MM.1S (cell line): ENCODE results near the gene BTBD9.

Source experiments
- DNase-seq: peaks from one replicate; pipeline ENCODE4 v3.0.0-alpha.2; 2015
- H2AFZ ChIP-seq: fragments of 300-600 bp; sonication (generic); 2 replicates; pipeline ENCODE4 v1.6.0; 2016; ENCODE audit warnings: antibody characterized with exemption, low read length
- H3F3A ChIP-seq: fragments of 300-600 bp; sonication (generic); 2 replicates; pipeline ENCODE4 v1.6.1; 2016; ENCODE audit warnings: mild to moderate bottlenecking, antibody characterized with exemption, low read length, moderate library complexity, mixed read lengths; ENCODE audit not compliant: insufficient read depth
- H3K27ac ChIP-seq: fragments of 300-600 bp; sonication (generic); 2 replicates; pipeline ENCODE4 v1.5.1; 2016; ENCODE audit warnings: mild to moderate bottlenecking, low read length
- H3K27me3 ChIP-seq: fragments of 300-600 bp; sonication (generic); replicated peaks from 2 replicates; pipeline ENCODE4 v1.6.0; 2016; ENCODE audit warnings: low read length; ENCODE audit not compliant: insufficient read depth
- H3K36me3 ChIP-seq: fragments of 300-600 bp; sonication (generic); replicated peaks from 2 replicates; pipeline ENCODE4 v1.6.1; 2016; ENCODE audit warnings: mild to moderate bottlenecking, low read length, mixed read lengths; ENCODE audit not compliant: insufficient read depth
- H3K4me1 ChIP-seq: fragments of 300-600 bp; sonication (generic); 2 replicates; pipeline ENCODE4 v1.6.1; 2016; ENCODE audit warnings: low read length, mixed read lengths
- H3K4me2 ChIP-seq: fragments of 300-600 bp; sonication (generic); 2 replicates; pipeline ENCODE4 v1.6.0; 2016; ENCODE audit warnings: low read depth, low read length
- H3K4me3 ChIP-seq: fragments of 300-600 bp; sonication (generic); 2 replicates; pipeline ENCODE4 v1.5.1; 2016; ENCODE audit warnings: low read length, mixed read lengths
- H3K79me2 ChIP-seq: fragments of 300-600 bp; sonication (generic); 2 replicates; pipeline ENCODE4 v1.6.1; 2016; ENCODE audit warnings: mixed run types, low read length, mixed read lengths
- H3K9ac ChIP-seq: fragments of 300-600 bp; sonication (generic); 2 replicates; pipeline ENCODE4 v1.6.1; 2016; ENCODE audit warnings: low read length, mixed read lengths
- H3K9me2 ChIP-seq: fragments of 300-600 bp; sonication (generic); replicated peaks from 2 replicates; pipeline ENCODE4 v1.6.1; 2016; ENCODE audit warnings: mild to moderate bottlenecking, low read length, mixed read lengths; ENCODE audit not compliant: insufficient read depth
- H3K9me3 ChIP-seq: fragments of 300-600 bp; sonication (generic); replicated peaks from 2 replicates; pipeline ENCODE4 v1.6.1; 2016; ENCODE audit warnings: mild to moderate bottlenecking, low read length, mixed read lengths; ENCODE audit not compliant: insufficient read depth
- H4K20me1 ChIP-seq: fragments of 300-600 bp; sonication (generic); 2 replicates; pipeline ENCODE4 v1.6.1; 2016; ENCODE audit warnings: mild to moderate bottlenecking, low read length, moderate library complexity, mixed read lengths; ENCODE audit not compliant: insufficient read depth
- EZH2 ChIP-seq: fragments of 300-600 bp; sonication (generic); optimal IDR thresholded peaks from 2 replicates; pipeline ENCODE3; 2017; ENCODE audit warnings: low read depth, mild to moderate bottlenecking, antibody characterized with exemption, low read length, mixed read lengths
- EZH2phosphoT487 ChIP-seq: fragments of 300-600 bp; sonication (generic); IDR thresholded peaks from 2 replicates; pipeline ENCODE4 v1.6.1; 2018; ENCODE audit warnings: antibody characterized with exemption, low read length
- TF ChIP-seq, protein P1 (sequence below): fragments of 300-600 bp; sonication (generic); IDR thresholded peaks from 2 replicates; pipeline ENCODE4 v1.5.1; 2016; ENCODE audit warnings: antibody characterized with exemption, low read length, mixed read lengths

Gene BTBD9

GRCh38 chr6:38191418-38191817, 448.3 kb downstream of the BTBD9 start:
- Histone ChIP-seq H4K20me1 (no peaks in the 10 kb centered on the region), H3K27ac (no peak overlapping the region), H3K9me3 (no peaks in the 10 kb centered on the region), H3K79me2 (no peaks in the 10 kb centered on the region), H3K4me2 (no peak overlapping the region), H3F3A (no peaks in the 10 kb centered on the region), H3K9ac (no peak overlapping the region), H3K36me3 (no peaks in the 10 kb centered on the region), H2AFZ (no peak overlapping the region), H3K9me2 (no peaks in the 10 kb centered on the region), H3K4me1 (no peaks in the 10 kb centered on the region), H3K27me3 (no peaks in the 10 kb centered on the region), H3K4me3 (no peak overlapping the region)
- DNase-seq, result no peak
- TF ChIP-seq EZH2phosphoT487 (no peak), EZH2 (no peak)
- TF ChIP-seq, protein P1, sequence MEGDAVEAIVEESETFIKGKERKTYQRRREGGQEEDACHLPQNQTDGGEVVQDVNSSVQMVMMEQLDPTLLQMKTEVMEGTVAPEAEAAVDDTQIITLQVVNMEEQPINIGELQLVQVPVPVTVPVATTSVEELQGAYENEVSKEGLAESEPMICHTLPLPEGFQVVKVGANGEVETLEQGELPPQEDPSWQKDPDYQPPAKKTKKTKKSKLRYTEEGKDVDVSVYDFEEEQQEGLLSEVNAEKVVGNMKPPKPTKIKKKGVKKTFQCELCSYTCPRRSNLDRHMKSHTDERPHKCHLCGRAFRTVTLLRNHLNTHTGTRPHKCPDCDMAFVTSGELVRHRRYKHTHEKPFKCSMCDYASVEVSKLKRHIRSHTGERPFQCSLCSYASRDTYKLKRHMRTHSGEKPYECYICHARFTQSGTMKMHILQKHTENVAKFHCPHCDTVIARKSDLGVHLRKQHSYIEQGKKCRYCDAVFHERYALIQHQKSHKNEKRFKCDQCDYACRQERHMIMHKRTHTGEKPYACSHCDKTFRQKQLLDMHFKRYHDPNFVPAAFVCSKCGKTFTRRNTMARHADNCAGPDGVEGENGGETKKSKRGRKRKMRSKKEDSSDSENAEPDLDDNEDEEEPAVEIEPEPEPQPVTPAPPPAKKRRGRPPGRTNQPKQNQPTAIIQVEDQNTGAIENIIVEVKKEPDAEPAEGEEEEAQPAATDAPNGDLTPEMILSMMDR, result no peak

- Histone ChIP-seq H3K27me3 (no peaks in the 10 kb centered on the region), H3F3A (no peaks in the 10 kb centered on the region), H3K4me1 (no peaks in the 10 kb centered on the region), H3K27ac (no peak overlapping the region), H3K4me3 (no peak overlapping the region), H2AFZ (no peak overlapping the region), H3K4me2 (no peak overlapping the region), H3K9ac (no peak overlapping the region), H3K9me3 (no peaks in the 10 kb centered on the region), H3K36me3 (no peaks in the 10 kb centered on the region), H4K20me1 (no peaks in the 10 kb centered on the region), H3K9me2 (no peaks in the 10 kb centered on the region), H3K79me2 (no peaks in the 10 kb centered on the region)
- no peak for DNase-seq
- TF ChIP-seq EZH2phosphoT487 (no peak), EZH2 (no peak)
- TF ChIP-seq, protein P1, result no peak
Measured at GRCh38 chr6:38188677-38189335, 450.9 kb downstream of the BTBD9 start.

DNA sequence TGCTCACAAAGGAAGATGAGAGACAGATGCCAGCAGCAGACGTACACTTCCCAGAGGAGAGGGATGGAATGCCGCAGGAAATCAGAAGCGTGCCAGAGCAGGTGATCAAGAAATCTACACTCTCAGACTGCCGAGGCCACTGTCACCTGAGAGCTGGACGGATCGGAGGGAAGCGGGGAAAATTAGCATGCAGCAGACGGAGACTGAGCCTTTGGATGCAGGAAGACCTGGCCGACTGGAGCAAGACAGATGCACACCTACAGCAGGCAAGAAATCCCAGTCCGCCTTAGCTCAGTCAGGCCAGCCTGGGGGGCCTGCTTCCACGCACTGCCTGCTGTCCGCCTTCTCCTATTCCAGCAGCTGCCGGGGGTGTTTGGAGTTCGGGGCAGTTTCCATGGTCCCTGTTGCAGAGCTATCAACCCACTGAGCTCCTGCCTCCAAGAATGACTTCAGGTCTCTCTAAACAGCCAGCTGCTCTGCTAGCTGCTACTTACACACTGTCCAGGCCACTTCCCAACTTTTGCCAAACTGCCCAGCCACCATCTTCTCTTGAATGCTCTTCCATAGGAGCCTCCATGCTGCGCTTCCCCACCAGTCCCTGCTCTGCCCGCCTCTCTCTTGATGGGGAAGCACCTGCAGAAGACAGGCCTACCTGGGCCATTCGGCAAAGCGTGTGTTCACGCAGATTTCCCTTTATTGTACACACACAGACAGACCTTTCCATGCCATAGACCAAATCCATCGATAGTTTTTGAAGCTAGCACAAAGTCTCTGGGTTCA, 451.7 kb downstream of the BTBD9 start:
- Histone ChIP-seq H3K27ac (no peak overlapping the region), H3K9me3 (no peaks in the 10 kb centered on the region), H3K27me3 (no peaks in the 10 kb centered on the region), H3K36me3 (no peaks in the 10 kb centered on the region), H2AFZ (no peak overlapping the region), H3F3A (no peaks in the 10 kb centered on the region), H4K20me1 (no peaks in the 10 kb centered on the region), H3K4me1 (no peaks in the 10 kb centered on the region), H3K9me2 (no peaks in the 10 kb centered on the region), H3K79me2 (no peaks in the 10 kb centered on the region), H3K4me3 (no peak overlapping the region), H3K9ac (no peak overlapping the region), H3K4me2 (no peak overlapping the region)
- no peak for DNase-seq
- TF ChIP-seq EZH2 (no peak), EZH2phosphoT487 (no peak)

DNA sequence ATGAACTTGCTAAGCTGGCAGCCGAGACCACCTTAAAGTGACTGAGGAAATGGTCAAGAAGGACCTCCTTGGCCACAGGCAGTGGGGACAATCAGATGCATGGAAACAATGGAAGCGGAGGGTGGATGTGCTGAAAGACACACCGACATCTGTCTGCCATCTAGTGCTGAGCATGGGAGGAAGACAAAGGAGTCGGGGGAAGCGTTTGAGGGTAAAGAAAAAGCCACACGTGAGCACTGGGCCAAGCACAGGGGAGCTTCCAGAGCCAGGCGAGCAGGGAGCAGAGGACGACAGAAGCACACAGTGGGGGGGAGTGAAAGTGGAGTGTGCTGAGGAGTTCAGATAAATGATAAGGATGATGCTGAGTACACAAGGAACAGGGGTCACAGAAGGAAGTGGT, 452.4 kb downstream of the BTBD9 start:
- no peak for TF ChIP-seq EZH2phosphoT487
- TF ChIP-seq EZH2, result no peak
- TF ChIP-seq, protein P1, result no peak
- no peak overlapping the region for H3K9ac ChIP-seq
- no peaks in the 10 kb centered on the region for H3K27me3 ChIP-seq
- no peaks in the 10 kb centered on the region for H4K20me1 ChIP-seq
- H3K79me2 ChIP-seq, result no peaks in the 10 kb centered on the region
- H3K4me3 ChIP-seq, result no peak overlapping the region
- no peak for DNase-seq
- no peaks in the 10 kb centered on the region for H3K36me3 ChIP-seq
- H3K4me1 ChIP-seq, result no peaks in the 10 kb centered on the region
- H3K9me2 ChIP-seq, result no peaks in the 10 kb centered on the region
- no peak overlapping the region for H3K4me2 ChIP-seq
- no peak overlapping the region for H3K27ac ChIP-seq
- no peaks in the 10 kb centered on the region for H3K9me3 ChIP-seq
- no peaks in the 10 kb centered on the region for H3F3A ChIP-seq
- H2AFZ ChIP-seq, result no peak overlapping the region
